SK-N-SH treated with all-trans-retinoic acid at 6 μM for 48 hours (cell line): Measurements from ENCODE around the gene SLC2A8.

Experiments
- ARNTL ChIP-seq: fragments of 450-650 bp; formaldehyde crosslinking; IDR thresholded peaks from 2 replicates; pipeline ENCODE4 v1.5.0; 2020; ENCODE audit warnings: low read depth, mild to moderate bottlenecking, moderate library complexity, borderline replicate concordance
- GLIS3 ChIP-seq: fragments of 250-450 bp; sonication (Bioruptor Pico); IDR thresholded peaks from 2 replicates; pipeline ENCODE4 v1.5.0; 2020; ENCODE audit warnings: mild to moderate bottlenecking, moderate library complexity
- ZC3H10 ChIP-seq: fragments of 250-450 bp; sonication (Bioruptor Pico); IDR thresholded peaks from 2 replicates; pipeline ENCODE4 v1.5.1; 2021; ENCODE audit warnings: mild to moderate bottlenecking, moderate library complexity

GRCh38 chr9:127423934-127424675 is 27.1 kb downstream of the SLC2A8 start, which contains the start of gene ZNF79:
- TF ChIP-seq ARNTL (no peak), ZC3H10 (CRISPR knock-in tag) (no peak), GLIS3 (no peak)
